HCT116 (cell line): ENCODE measurements around the gene OR14I1. TPM values are rescaled to one million over a fixed set of nuclear protein-coding genes. Genes with fewer than 3 reads are reported as not detected.

Experiments used
- ATAC-seq: fragments of 200-7000 bp; cut with Tn5 transposase; 2 replicates; pipeline ENCODE4 v1.9.1; 2020; ENCODE audit warnings: mild to moderate bottlenecking, moderate library complexity
- BruUV-seq: library from RNA; stranded (reverse); fragments of 400-500 nt; replicated peaks from 2 replicates; lab custom pipeline; 2021; lab: Mats Ljungman, UMichigan
- CTCF ChIA-PET: fragments of 300-600 bp; sonication (Branson Sonifier 250); formaldehyde crosslinking; loops from one replicate; lab custom pipeline; 2021; ENCODE audit warnings: antibody characterized with exemption; lab: Charles Lee
- POLR2A ChIA-PET: fragments of 300-600, 350-600 bp; sonication (Branson Sonifier 250); formaldehyde crosslinking; loops from one replicate; lab custom pipeline; 2021; ENCODE audit warnings: antibody characterized with exemption; lab: Charles Lee
- RAD21 ChIA-PET, 2 experiments: fragments of 300-600 bp; sonication (Branson Sonifier 250); formaldehyde crosslinking; loops; one replicate each; lab custom pipeline; 2023; ENCODE audit warnings: low total read pairs in 2 of 2; ENCODE audit not compliant: uncharacterized antibody in 2 of 2, unreplicated experiment in 2 of 2, low non-redundant PET in 1 of 2; lab: Charles Lee
- DNase-seq: peaks from one replicate; pipeline ENCODE4 v3.0.0-alpha.2; 2010; ENCODE audit warnings: low read depth, low spot score
- H2AFZ ChIP-seq: fragments of 200-600 bp; shearing (Covaris generic), sonication (generic); 2 replicates; pipeline ENCODE4 v1.6.1; 2017; ENCODE audit warnings: low read depth, mixed run types, mixed read lengths, antibody characterized with exemption, low read length; ENCODE audit not compliant: poor library complexity, severe bottlenecking
- H3K27ac ChIP-seq: 2 replicates; pipeline ENCODE4 v1.5.1; 2012; ENCODE audit warnings: low read depth, low read length
- H3K27me3 ChIP-seq: fragments of 200-600 bp; sonication (generic); 2 replicates; pipeline ENCODE4 v1.6.1; 2016; ENCODE audit warnings: mixed run types, low read length, mixed read lengths; ENCODE audit not compliant: insufficient read depth
- H3K36me3 ChIP-seq, 2 experiments: fragments of 200-500 bp in 1 of 2; fragments of 200-600 bp in 1 of 2; sonication (Bioruptor generic) in 1 of 2; sonication (generic) in 1 of 2; 2 replicates each; pipeline versions ENCODE4 v1.5.1 to v1.6.1; 2014 to 2016; ENCODE audit warnings: low read length in 2 of 2, inconsistent platforms in 1 of 2, mixed read lengths in 1 of 2, mixed run types in 1 of 2; ENCODE audit not compliant: insufficient read depth in 2 of 2, control insufficient read depth in 1 of 2
- H3K4me1 ChIP-seq, 2 experiments: fragments of 200-600 bp in 1 of 2; sonication (generic) in 1 of 2; 2 replicates each; pipeline versions ENCODE4 v1.5.1 to v1.6.1; 2012 to 2017; ENCODE audit warnings: low read length in 2 of 2, inconsistent platforms in 1 of 2, mild to moderate bottlenecking in 1 of 2, mixed read lengths in 1 of 2, mixed run types in 1 of 2, moderate library complexity in 1 of 2; ENCODE audit not compliant: insufficient read depth in 2 of 2, control insufficient read depth in 1 of 2
- H3K4me2 ChIP-seq: fragments of 200-600 bp; sonication (generic); 2 replicates; pipeline ENCODE4 v1.6.1; 2017; ENCODE audit warnings: mixed run types, low read length, mixed read lengths
- H3K4me3 ChIP-seq, 2 experiments: fragments of 200-600 bp in 1 of 2; sonication (generic) in 1 of 2; replicated peaks in 1 of 2; 2 replicates each; pipeline ENCODE4 v1.5.1; 2011 to 2016; ENCODE audit warnings: low read length in 2 of 2, control low read depth in 1 of 2, low read depth in 1 of 2, mild to moderate bottlenecking in 1 of 2, mixed read lengths in 1 of 2, mixed run types in 1 of 2
- H3K79me2 ChIP-seq: fragments of 200-600 bp; sonication (generic); 2 replicates; pipeline ENCODE4 v1.6.1; 2017; ENCODE audit warnings: mild to moderate bottlenecking, mixed run types, low read length, moderate library complexity, mixed read lengths; ENCODE audit not compliant: insufficient read depth
- H3K9ac ChIP-seq: fragments of 200-600 bp; sonication (generic); 2 replicates; pipeline ENCODE4 v1.6.1; 2016; ENCODE audit warnings: low read length, mixed read lengths
- H3K9me2 ChIP-seq: fragments of 200-600 bp; sonication (generic), shearing (Covaris generic); 2 replicates; pipeline ENCODE4 v1.6.1; 2017; ENCODE audit warnings: mixed run types, mild to moderate bottlenecking, moderate library complexity; ENCODE audit not compliant: insufficient read depth
- H3K9me3 ChIP-seq, 2 experiments: fragments of 200-500 bp in 1 of 2; fragments of 200-600 bp in 1 of 2; sonication (Bioruptor generic) in 1 of 2; sonication (generic) in 1 of 2; 2 replicates each; pipeline ENCODE4 v1.6.1; 2014 to 2017; ENCODE audit warnings: low read length in 2 of 2, mixed read lengths in 2 of 2, inconsistent platforms in 1 of 2, low read depth in 1 of 2, mild to moderate bottlenecking in 1 of 2, mixed run types in 1 of 2, moderate library complexity in 1 of 2; ENCODE audit not compliant: control insufficient read depth in 1 of 2, insufficient read depth in 1 of 2
- H4K20me1 ChIP-seq: fragments of 200-600 bp; sonication (generic), shearing (Covaris generic); 2 replicates; pipeline ENCODE4 v1.6.1; 2017; ENCODE audit warnings: mixed run types, mild to moderate bottlenecking, moderate library complexity; ENCODE audit not compliant: insufficient read depth
- ATF3 ChIP-seq: IDR thresholded peaks from 2 replicates; pipeline ENCODE4 v1.6.1; 2012
- CBX3 ChIP-seq: IDR thresholded peaks from 2 replicates; pipeline ENCODE4 v1.6.1; 2012; ENCODE audit warnings: low read depth
- CTCF ChIP-seq, 3 experiments: fragments of 200-600 bp in 1 of 3; sonication (generic) in 1 of 3; IDR thresholded peaks in 2 of 3; conservative IDR thresholded peaks in 1 of 3; 2 replicates each; pipeline ENCODE4 v1.5.1; 2012 to 2017; ENCODE audit warnings: low read depth in 2 of 3, low read length in 2 of 3, antibody characterized with exemption in 1 of 3, borderline replicate concordance in 1 of 3, control low read depth in 1 of 3, mild to moderate bottlenecking in 1 of 3, mixed read lengths in 1 of 3, mixed run types in 1 of 3, moderate library complexity in 1 of 3; ENCODE audit not compliant: insufficient read depth in 1 of 3
- EZH2 ChIP-seq: fragments of 200-600 bp; sonication (generic); IDR thresholded peaks from 2 replicates; pipeline ENCODE4 v1.6.1; 2017; ENCODE audit warnings: antibody characterized with exemption, mixed run types
- MAX ChIP-seq: IDR thresholded peaks from 2 replicates; pipeline ENCODE4 v1.6.1; 2012
- SIN3A ChIP-seq: IDR thresholded peaks from 2 replicates; pipeline ENCODE4 v1.6.1; 2012; ENCODE audit warnings: low read depth
- SP1 ChIP-seq: IDR thresholded peaks from 2 replicates; pipeline ENCODE4 v1.6.1; 2012; ENCODE audit warnings: low read depth
- YY1 ChIP-seq: IDR thresholded peaks from 2 replicates; pipeline ENCODE4 v1.6.1; 2011; ENCODE audit warnings: low read length, low read depth, moderate library complexity, mild to moderate bottlenecking; ENCODE audit not compliant: insufficient replicate concordance; ENCODE audit errors: extremely low read depth
- ZFX ChIP-seq: fragments of 450-650 bp; IDR thresholded peaks from 2 replicates; pipeline ENCODE4 v1.6.1; 2017
- intact Hi-C: fragments of 100-400 bp; cut with micrococcal nuclease; formaldehyde crosslinking; loops from 2 replicates; pipeline ENCODE4 v1.10.0; 2022
- total RNA-seq: library from RNA; stranded (reverse); gene quantifications from one replicate; pipeline ENCODE4 v1.2.1, GENCODE V29; 2021; ENCODE audit not compliant: unreplicated experiment

The OR14I1 gene
- total RNA-seq, 1 experiment from 2014 or later, result not detected

GRCh38 chr1:248704606-248705005, 2.0 kb upstream of the OR14I1 start:
- no peak for ATAC-seq
- Histone ChIP-seq H3K4me1 (no peaks in the 10 kb centered on the region), H3K27me3 (no peaks in the 10 kb centered on the region), H3K4me2 (no peak overlapping the region), H3K27ac (no peak overlapping the region), H2AFZ (no peak overlapping the region), H3K9me2 (no peaks in the 10 kb centered on the region), H3K9ac (no peak overlapping the region), H3K36me3 (no peaks in the 10 kb centered on the region), H3K79me2 (no peaks in the 10 kb centered on the region), H3K9me3 (no peaks in the 10 kb centered on the region), H3K4me3 (no peak overlapping the region), H4K20me1 (no peaks in the 10 kb centered on the region)
- TF ChIP-seq ATF3 (no peak), YY1 (no peak), SIN3A (no peak), CBX3 (no peak), ZFX (no peak), EZH2 (no peak), CTCF (IDR thresholded peaks at IDR 0.05 in 2 of 3, conservative IDR thresholded peaks at IDR 0.05 in 1 of 3; ENCODE audit: borderline replicate concordance in 1 of 3, insufficient read depth in 1 of 3, low read depth in 2 of 3, low read length in 2 of 3) (no peak), MAX (no peak), SP1 (no peak)
- ChIA-PET POLR2A (no interaction called here), RAD21 (no interaction called here), CTCF (interaction anchor here (0.7 kb wide), 1 partner anchor 102 kb away, joined by 3 read pairs; no protein-coding TSS in a partner anchor)
- BruUV-seq, result no TSS peak
- intact Hi-C loops, result no loop called here
- no peak for DNase-seq
